BE2C (cell line): Measurements from ENCODE around the gene NPSR1.

ENCODE experiments used
- DNase-seq: peaks from one replicate; pipeline ENCODE4 v3.0.0-alpha.2; 2020
- H3K27me3 ChIP-seq: fragments of 250-450 bp; sonication (Bioruptor Pico); 2 replicates; pipeline ENCODE4 v1.5.1; 2020; ENCODE audit warnings: mild to moderate bottlenecking
- H3K36me3 ChIP-seq: fragments of 250-450 bp; sonication (Bioruptor Pico); 2 replicates; pipeline ENCODE4 v1.5.1; 2020; ENCODE audit warnings: mild to moderate bottlenecking
- H3K4me1 ChIP-seq: fragments of 250-450 bp; sonication (Bioruptor Pico); 2 replicates; pipeline ENCODE4 v1.5.1; 2020
- H3K4me3 ChIP-seq: 2 replicates; pipeline ENCODE4 v1.5.1; 2011; ENCODE audit warnings: low read depth, low read length
- H3K9me3 ChIP-seq: fragments of 250-450 bp; sonication (Bioruptor Pico); 2 replicates; pipeline ENCODE4 v1.5.1; 2020
- CTCF ChIP-seq: IDR thresholded peaks from 2 replicates; pipeline ENCODE4 v1.5.1; 2012; ENCODE audit warnings: mild to moderate bottlenecking, low read depth, low read length

The NPSR1 gene

GRCh38 chr7:34761206-34761605, 103.2 kb downstream of the NPSR1 start:
- H3K4me1 ChIP-seq, result no peaks in the 10 kb centered on the region
- H3K27me3 ChIP-seq, result peaks cover 7% of the 10 kb centered on the region
- H3K9me3 ChIP-seq, result no peaks in the 10 kb centered on the region
- H3K36me3 ChIP-seq, result no peaks in the 10 kb centered on the region
- no peak for DNase-seq
- TF ChIP-seq CTCF, result no peak
- no peak overlapping the region for H3K4me3 ChIP-seq

DNA sequence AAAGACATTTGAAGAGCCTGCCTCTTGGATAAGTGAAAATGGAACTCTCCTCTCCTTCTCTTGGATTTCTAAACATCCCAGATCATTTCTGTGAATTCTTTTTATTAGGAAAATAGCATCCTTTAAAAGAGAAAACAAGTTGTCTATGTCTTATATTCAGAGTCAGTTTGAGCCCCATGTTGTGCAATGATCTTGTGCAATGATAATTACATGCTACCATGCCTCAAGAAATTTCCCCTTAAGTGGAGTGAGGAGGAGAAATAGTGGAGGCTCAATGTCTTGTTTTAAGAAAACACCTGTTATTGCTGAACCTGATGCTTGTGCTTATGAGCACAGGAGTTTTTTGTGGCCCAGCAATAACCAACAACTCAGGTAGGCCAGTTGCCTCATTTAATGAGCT, 103.6 kb downstream of the NPSR1 start:
- H3K4me1 ChIP-seq, result no peaks in the 10 kb centered on the region
- peaks cover 7% of the 10 kb centered on the region for H3K27me3 ChIP-seq
- no peak for DNase-seq
- TF ChIP-seq CTCF, result no peak
- H3K4me3 ChIP-seq, result no peak overlapping the region
- no peaks in the 10 kb centered on the region for H3K36me3 ChIP-seq
- H3K9me3 ChIP-seq, result no peaks in the 10 kb centered on the region

GRCh38 chr7:34762764-34763163, 104.7 kb downstream of the NPSR1 start:
- H3K4me1 ChIP-seq, result no peaks in the 10 kb centered on the region
- peaks cover 7% of the 10 kb centered on the region for H3K27me3 ChIP-seq
- no peaks in the 10 kb centered on the region for H3K36me3 ChIP-seq
- no peak for DNase-seq
- no peak for TF ChIP-seq CTCF
- no peaks in the 10 kb centered on the region for H3K9me3 ChIP-seq
- H3K4me3 ChIP-seq, result no peak overlapping the region

GRCh38 chr7:34772296-34772938, 114.4 kb downstream of the NPSR1 start:
- Histone ChIP-seq H3K4me1 (no peaks in the 10 kb centered on the region), H3K36me3 (no peaks in the 10 kb centered on the region; the same call in 1 of the 2 replicates), H3K4me3 (no peak overlapping the region), H3K27me3 (no peaks in the 10 kb centered on the region), H3K9me3 (no peaks in the 10 kb centered on the region)
- DNase-seq, result no peak
- no peak for TF ChIP-seq CTCF

- Histone ChIP-seq H3K9me3 (no peaks in the 10 kb centered on the region), H3K36me3 (no peaks in the 10 kb centered on the region; the same call in 1 of the 2 replicates), H3K27me3 (no peaks in the 10 kb centered on the region), H3K4me1 (no peaks in the 10 kb centered on the region), H3K4me3 (no peak overlapping the region)
- no peak for TF ChIP-seq CTCF
- DNase-seq, result no peak
Measured at GRCh38 chr7:34776748-34777358, 118.8 kb downstream of the NPSR1 start.

- DNase-seq, result no peak
- H3K9me3 ChIP-seq, result no peaks in the 10 kb centered on the region
- no peak for TF ChIP-seq CTCF
Measured at GRCh38 chr7:34780546-34780945, 122.5 kb downstream of the NPSR1 start.

More at GRCh38 chr7:34780546-34780945, 122.5 kb downstream of the NPSR1 start:
- Histone ChIP-seq H3K27me3 (no peaks in the 10 kb centered on the region), H3K4me3 (no peak overlapping the region), H3K36me3 (no peaks in the 10 kb centered on the region), H3K4me1 (no peaks in the 10 kb centered on the region)
